ENCODE results near the gene CACNA2D4.

CACNA2D4 gene

DNA sequence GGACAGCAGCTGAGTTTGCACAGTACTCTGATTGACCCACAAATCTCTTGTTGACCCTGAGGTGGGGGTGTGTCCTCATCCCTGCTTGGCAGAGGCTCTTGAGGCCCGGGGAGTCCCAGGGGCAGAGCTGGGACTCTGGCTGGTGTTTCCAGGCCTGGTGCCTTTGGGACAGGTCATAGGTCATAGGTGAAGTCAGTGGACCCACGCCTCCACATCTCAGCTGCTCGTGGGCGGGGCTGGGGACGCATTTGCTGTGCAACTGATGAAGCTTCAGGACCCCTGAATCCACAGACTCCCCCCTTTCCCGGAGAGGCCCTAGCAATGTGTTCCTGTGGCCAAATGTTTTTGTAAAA lies 408 bp upstream of the CACNA2D4 start:
- no peak for DNase-seq (ENCODE audit: low spot score)

- no peak for DNase-seq (ENCODE audit: low spot score)
Observed at GRCh38 chr12:1917172-1918070, 1.0 kb downstream of the CACNA2D4 start.

DNA sequence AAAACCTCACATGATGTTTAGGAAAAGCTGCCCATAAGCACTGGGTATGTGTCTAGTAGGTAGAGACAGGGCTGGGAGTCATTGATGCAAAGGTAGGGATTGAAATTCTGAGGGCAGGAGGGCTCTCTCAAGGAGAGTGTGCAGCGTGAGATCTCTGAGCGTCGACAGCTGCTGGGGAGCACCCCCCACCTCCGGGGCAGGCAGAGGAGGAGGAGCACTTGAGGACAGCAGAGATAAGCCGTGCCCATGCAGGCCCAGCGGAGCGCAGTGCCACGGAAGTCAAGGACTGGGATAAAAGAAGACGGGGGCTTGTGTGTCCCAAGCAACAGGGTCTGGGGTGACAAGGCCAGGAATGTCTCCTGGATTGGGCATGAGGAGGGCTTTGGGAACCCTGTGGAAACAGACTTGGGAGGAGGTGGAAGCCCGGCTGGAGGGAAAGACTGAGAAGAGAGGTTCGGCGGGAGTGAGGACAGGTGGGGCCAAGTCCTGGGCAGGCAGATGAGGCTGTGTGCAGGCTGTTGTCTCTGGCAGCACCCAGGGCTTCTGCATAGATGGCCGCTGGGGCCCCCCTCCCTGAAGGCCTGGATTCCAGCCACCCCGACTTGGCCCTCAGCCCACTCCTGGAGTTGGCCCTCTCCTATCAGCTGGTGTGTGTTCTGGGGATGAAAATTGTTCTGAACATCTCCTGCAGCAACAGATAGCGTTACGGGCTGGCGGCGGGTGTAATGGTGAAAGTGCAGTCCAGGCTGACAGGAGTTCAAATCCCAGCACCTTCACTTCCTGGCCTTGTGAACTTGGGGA lies 1.9 kb downstream of the CACNA2D4 start:
- DNase-seq (ENCODE audit: low spot score) = no peak

GRCh38 chr12:1915082-1915968 lies 3.1 kb downstream of the CACNA2D4 start:
- DNase-seq (ENCODE audit: low spot score) = no peak

- DNase-seq (ENCODE audit: low spot score) = no peak
Observed at GRCh38 chr12:1914114-1914911, 4.1 kb downstream of the CACNA2D4 start.

- DNase-seq (ENCODE audit: low spot score) = no peak
Observed at GRCh38 chr12:1913377-1914113, 4.9 kb downstream of the CACNA2D4 start.

- DNase-seq (ENCODE audit: low spot score) = no peak
Observed at GRCh38 chr12:1912580-1913376, 5.7 kb downstream of the CACNA2D4 start.

DNA sequence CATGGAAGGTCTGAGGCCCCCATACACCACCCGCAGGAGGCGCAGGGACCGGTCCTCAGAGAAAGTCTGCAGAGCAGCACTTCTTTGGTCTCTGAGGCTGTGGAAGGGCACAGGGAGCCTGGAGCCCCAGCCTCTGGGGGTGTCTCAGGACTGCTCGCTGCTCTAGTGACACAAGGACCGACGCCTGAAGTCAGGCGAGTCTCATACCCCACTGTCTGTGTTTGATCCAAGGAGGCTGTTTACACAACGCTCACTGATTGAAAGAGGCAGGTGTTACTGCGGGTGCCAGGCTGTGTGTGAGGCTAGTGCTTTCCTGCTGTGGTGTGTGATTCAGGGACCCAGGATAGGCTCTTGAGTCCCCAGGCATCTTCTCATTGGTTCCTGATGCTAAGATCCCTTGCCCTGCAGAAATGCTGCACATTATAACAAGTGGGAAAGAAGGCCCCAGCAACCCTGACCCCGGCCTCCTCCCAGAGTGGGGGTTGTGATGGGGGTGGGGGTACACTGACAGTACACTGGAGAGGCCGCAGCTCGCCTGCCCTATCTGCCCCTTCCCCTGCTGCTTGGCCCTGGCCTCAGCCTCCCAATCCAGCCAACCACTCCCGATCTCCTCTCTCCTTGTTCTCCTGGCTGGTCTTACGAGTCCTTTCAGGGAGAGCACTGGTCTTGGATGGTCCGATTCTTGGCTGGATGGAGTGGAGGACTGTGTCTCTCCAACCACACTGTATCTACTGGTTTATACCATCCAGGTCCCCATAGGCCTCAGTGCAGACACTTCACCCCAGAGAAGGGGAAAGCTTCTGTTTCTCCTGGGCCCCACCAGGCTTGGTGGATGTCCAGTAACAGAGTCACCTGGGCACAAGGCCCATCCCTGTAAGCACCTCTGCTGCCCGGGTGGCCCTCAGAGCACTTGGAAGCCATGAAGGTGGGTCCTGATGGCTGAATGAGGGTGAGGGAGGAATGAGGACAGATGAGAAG lies 6.6 kb downstream of the CACNA2D4 start:
- DNase-seq (ENCODE audit: low spot score) = no peak

DNA sequence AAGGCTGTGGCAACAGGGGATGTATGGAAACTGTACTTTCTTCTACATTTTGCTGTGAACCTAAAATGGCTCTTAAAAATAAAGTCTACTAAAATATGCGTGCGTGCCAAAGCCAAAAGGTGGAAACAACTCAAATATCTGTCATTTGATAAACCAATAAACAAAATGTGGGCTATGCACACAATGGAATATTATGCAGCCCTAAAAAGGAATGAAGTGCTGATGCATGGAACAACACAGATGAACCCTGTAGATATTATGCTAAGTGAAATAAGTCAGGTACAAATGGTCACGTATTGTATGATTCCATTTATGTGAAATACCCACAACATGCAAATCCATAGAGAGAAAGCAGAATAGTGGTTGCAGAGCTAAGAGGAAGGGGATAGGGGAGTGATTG lies 8.0 kb downstream of the CACNA2D4 start:
- DNase-seq (ENCODE audit: low spot score) = no peak

DNA sequence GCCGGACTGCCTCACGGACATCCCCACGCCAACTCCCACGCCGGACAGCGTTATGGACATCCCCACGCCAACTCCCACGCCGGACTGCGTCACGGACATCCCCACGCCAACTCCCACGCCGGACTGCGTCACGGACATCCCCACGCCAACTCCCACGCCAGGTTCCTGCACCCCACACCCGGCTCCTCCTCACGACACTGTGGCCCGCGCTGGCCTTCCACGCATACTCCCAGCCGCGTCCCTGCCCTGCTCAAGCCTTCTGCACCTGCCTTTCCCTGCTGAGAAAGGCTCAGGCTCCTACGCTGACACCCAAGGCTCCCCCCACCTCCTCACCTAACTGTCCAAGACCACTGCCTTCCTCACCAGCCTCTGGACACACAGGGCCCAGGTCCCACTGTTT lies 9.7 kb downstream of the CACNA2D4 start:
- no peak for DNase-seq (ENCODE audit: low spot score)

DNA sequence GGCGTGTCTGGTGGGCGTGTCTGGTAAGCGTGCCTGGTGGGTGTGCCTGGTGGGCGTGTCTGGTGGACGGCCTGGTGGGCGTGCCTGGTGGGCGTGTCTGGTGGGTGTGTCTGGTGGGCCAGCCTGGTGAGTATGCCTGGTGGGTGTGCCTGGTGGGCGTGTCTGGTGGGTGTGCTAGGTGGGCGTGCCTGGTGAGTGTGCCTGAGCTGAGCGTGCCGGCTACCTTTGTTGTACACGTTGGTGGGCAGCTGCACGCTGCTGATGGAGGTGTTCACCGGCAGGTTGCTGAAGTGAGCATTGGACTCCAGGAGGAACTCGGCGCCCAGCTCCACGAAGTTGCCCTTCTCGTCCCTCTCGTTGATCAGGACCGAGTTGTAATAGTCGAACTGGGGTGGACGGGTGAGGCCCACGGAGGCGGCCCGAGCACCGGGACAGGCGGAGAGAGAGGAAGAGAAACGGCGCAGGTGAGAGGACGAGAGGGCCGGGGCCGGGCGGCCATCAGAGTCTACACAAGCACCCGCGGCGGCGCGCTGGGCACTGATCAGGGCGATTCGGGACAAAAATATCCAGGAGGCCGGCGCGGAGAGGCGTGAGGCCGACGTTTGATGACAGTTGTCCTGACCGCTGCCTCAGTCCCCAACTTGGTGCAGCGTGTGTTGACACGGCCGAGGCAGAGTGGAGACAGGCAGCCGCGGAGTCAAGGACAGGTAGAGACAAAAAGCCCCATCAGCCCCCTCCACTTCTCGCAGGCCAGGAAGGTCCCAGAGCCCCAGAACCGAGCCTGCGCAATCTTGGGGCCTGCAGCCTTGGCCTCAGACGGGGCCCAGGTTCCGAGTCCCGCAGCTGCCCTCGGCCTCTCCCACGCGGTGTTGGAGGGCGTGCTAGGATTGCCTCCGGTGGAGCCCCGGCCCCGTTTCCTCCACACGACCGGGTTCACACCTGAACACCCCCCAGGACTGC lies 10.5 kb downstream of the CACNA2D4 start:
- DNase-seq (ENCODE audit: low spot score) = no peak

- no peak for DNase-seq (ENCODE audit: low spot score)
Observed at GRCh38 chr12:1906579-1906978, 11.9 kb downstream of the CACNA2D4 start.

- no peak for DNase-seq (ENCODE audit: low spot score)
Observed at GRCh38 chr12:1904875-1905274, 13.6 kb downstream of the CACNA2D4 start.

GRCh38 chr12:1896964-1897363 lies 21.5 kb downstream of the CACNA2D4 start:
- DNase-seq (ENCODE audit: low spot score) = peak; percentile 62

GRCh38 chr12:1890810-1891209 lies 27.6 kb downstream of the CACNA2D4 start:
- DNase-seq (ENCODE audit: low spot score) = no peak

DNA sequence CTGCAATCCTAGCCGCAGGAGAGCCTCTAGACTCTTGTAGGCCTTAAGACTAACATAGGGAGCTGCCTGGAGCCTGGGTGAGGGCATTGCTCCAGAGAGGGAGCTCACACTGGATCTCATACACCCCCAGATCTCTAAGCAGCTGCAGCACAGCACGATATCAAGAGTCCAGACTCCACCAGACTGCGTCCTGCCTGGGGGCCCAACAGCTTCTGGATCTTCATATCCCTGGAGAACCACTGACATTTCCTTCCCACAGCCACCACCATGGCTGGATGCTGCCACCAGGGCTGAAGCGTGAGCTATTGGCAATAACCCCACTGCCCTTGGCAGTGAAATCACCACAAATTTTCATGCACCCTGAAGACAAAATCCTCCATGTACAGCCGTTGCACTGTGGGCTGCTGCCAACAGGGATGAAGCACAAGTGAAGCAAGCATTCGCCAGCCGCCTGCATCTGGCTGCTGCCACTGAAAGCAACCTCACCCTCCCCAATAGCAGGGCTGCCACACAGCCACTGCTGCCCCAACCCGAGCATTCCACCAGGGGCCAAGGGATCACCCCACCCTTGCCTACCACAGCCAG lies 28.2 kb downstream of the CACNA2D4 start:
- DNase-seq (ENCODE audit: low spot score) = no peak

GRCh38 chr12:1888923-1889322 lies 29.5 kb downstream of the CACNA2D4 start:
- no peak for DNase-seq (ENCODE audit: low spot score)
